ENCODE data around the gene HERC2. TPM values are rescaled to one million over a fixed set of nuclear protein-coding genes. Genes with fewer than 3 reads are reported as not detected.
A peak's percentile ranks its signal among the peaks of the same experiment; 100 is the strongest.

HERC2 gene
- total and polyA plus RNA-seq, 2 of the 13 experiments (the other 11 are each of a cell fraction or from before 2014, with no cell fraction given), result 17.6 to 24.8 TPM

- no peak for TF ChIP-seq ZNF234 (CRISPR knock-in tag; conservative IDR thresholded peaks at IDR 0.05)
- TF ChIP-seq SSRP1 (CRISPR knock-in tag; IDR thresholded peaks at IDR 0.05), result no peak
- no peak for TF ChIP-seq ZNF10 (CRISPR knock-in tag; IDR thresholded peaks at IDR 0.05; ENCODE audit: borderline replicate concordance, low read depth)
- no peak for TF ChIP-seq FOXP1 (IDR thresholded peaks at IDR 0.05)
- peak; percentile 34; the same call in 1 of the 2 replicates for TF ChIP-seq FOXP1 (CRISPR knock-in tag; IDR thresholded peaks at IDR 0.05)
- TF ChIP-seq HDAC1 (CRISPR knock-in tag; IDR thresholded peaks at IDR 0.05), result peak; percentile 66
- no peak for TF ChIP-seq KLF9 (CRISPR knock-in tag; IDR thresholded peaks at IDR 0.05; ENCODE audit: low read depth)
- no peak for TF ChIP-seq PCBP1 (IDR thresholded peaks at IDR 0.05; ENCODE audit: borderline replicate concordance, low read depth, low read length)
- TF ChIP-seq ZNF230 (CRISPR knock-in tag; IDR thresholded peaks at IDR 0.05), result no peak
- 0 out of 2 replicates have a peak, but pooled peaks have one; percentile 44 for TF ChIP-seq IKZF5 (CRISPR knock-in tag; IDR thresholded peaks at IDR 0.05)
- TF ChIP-seq YEATS4 (CRISPR knock-in tag; IDR thresholded peaks at IDR 0.05; ENCODE audit: borderline replicate concordance), result peak; percentile 43; the same call in 1 of the 2 replicates
- TF ChIP-seq ZKSCAN5 (CRISPR knock-in tag; IDR thresholded peaks at IDR 0.05), result no peak
- no peak for TF ChIP-seq FOXM1 (CRISPR knock-in tag; IDR thresholded peaks at IDR 0.05)
- TF ChIP-seq ZMYM2 (CRISPR knock-in tag; IDR thresholded peaks at IDR 0.05), result no peak
- TF ChIP-seq THYN1 (CRISPR knock-in tag; IDR thresholded peaks at IDR 0.05; ENCODE audit: borderline replicate concordance, low read depth), result no peak
- no peak for TF ChIP-seq BRF2 (CRISPR knock-in tag; IDR thresholded peaks at IDR 0.05)
- TF ChIP-seq GABPB1 (CRISPR knock-in tag; IDR thresholded peaks at IDR 0.05), result 0 out of 2 replicates have a peak, but pooled peaks have one; percentile 14
- TF ChIP-seq PBX2 (CRISPR knock-in tag; IDR thresholded peaks at IDR 0.05), result no peak
- no peak for TF ChIP-seq ZNF883 (CRISPR knock-in tag; IDR thresholded peaks at IDR 0.05; ENCODE audit: not compliant biosample characterization)
- TF ChIP-seq TAF1 (CRISPR knock-in tag; IDR thresholded peaks at IDR 0.05), result no peak
- no peak for TF ChIP-seq GATA4 (IDR thresholded peaks at IDR 0.05; ENCODE audit: borderline replicate concordance, low read depth)
- no peak for TF ChIP-seq ZNF691 (CRISPR knock-in tag; IDR thresholded peaks at IDR 0.05; ENCODE audit: borderline replicate concordance, low read depth)
- TF ChIP-seq RELA (CRISPR knock-in tag; IDR thresholded peaks at IDR 0.05), result no peak
- TF ChIP-seq NFYB (CRISPR knock-in tag; IDR thresholded peaks at IDR 0.05), result no peak
- peak; percentile 65 for TF ChIP-seq ZNF143 (CRISPR knock-in tag; IDR thresholded peaks at IDR 0.05)
- no peak for TF ChIP-seq SRF (IDR thresholded peaks at IDR 0.05; ENCODE audit: low read depth, low read length)
- no peak for TF ChIP-seq ZNF329 (CRISPR knock-in tag; IDR thresholded peaks at IDR 0.05; ENCODE audit: low read depth)
- no peak for TF ChIP-seq PHF21A (CRISPR knock-in tag; IDR thresholded peaks at IDR 0.05)
- TF ChIP-seq ZSCAN30 (CRISPR knock-in tag; IDR thresholded peaks at IDR 0.05), result no peak
These were observed 238.9 kb downstream of the HERC2 start (continued) for GRCh38 chr15:28082891-28083684.

Measured in HepG2 (cell line).